Breast epithelium (tissue), 3 donors: ENCODE measurements around the gene PON2.

Source experiments
- POLR2A ChIP-seq: fragments of 450-650 bp; IDR thresholded peaks from one replicate; pipeline ENCODE4 v1.6.1; 2016; ENCODE audit warnings: antibody characterized with exemption, mild to moderate bottlenecking, moderate library complexity
- POLR2AphosphoS5 ChIP-seq, 3 donors: sonication (generic); formaldehyde crosslinking; IDR thresholded peaks; one replicate each; pipeline ENCODE4 v1.6.1; 2017; ENCODE audit warnings: antibody characterized with exemption in 3 of 3
- TF ChIP-seq, protein P1 (sequence below), 3 donors: fragments of 450-650 bp; IDR thresholded peaks; one replicate each; pipeline ENCODE4 v1.5.1; 2016 to 2017; ENCODE audit warnings: antibody characterized with exemption in 3 of 3, mild to moderate bottlenecking in 3 of 3, moderate library complexity in 3 of 3

GRCh38 chr7:95397381-95397780 lies 37.4 kb downstream of the PON2 start:
- TF ChIP-seq, protein P1, sequence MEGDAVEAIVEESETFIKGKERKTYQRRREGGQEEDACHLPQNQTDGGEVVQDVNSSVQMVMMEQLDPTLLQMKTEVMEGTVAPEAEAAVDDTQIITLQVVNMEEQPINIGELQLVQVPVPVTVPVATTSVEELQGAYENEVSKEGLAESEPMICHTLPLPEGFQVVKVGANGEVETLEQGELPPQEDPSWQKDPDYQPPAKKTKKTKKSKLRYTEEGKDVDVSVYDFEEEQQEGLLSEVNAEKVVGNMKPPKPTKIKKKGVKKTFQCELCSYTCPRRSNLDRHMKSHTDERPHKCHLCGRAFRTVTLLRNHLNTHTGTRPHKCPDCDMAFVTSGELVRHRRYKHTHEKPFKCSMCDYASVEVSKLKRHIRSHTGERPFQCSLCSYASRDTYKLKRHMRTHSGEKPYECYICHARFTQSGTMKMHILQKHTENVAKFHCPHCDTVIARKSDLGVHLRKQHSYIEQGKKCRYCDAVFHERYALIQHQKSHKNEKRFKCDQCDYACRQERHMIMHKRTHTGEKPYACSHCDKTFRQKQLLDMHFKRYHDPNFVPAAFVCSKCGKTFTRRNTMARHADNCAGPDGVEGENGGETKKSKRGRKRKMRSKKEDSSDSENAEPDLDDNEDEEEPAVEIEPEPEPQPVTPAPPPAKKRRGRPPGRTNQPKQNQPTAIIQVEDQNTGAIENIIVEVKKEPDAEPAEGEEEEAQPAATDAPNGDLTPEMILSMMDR (IDR thresholded peaks at IDR 0.05), result no peak
- TF ChIP-seq POLR2AphosphoS5 (IDR thresholded peaks at IDR 0.05) (no peak), POLR2A (no peak)
